NCI-H460 (cell line): ENCODE data around the gene PTPRD. TPM values are rescaled to one million over a fixed set of nuclear protein-coding genes. Genes with fewer than 3 reads are reported as not detected.

Experiments used
- DNase-seq: peaks from one replicate; pipeline ENCODE4 v3.0.0-alpha.2; 2016; ENCODE audit warnings: low read depth; ENCODE audit errors: extremely low read depth
- total RNA-seq: library from RNA; depleted of rRNA; stranded (reverse); fragments of >200 nt; shearing (Covaris generic); gene quantifications from 2 replicates; pipeline ENCODE4 v1.2.3, GENCODE V29; 2014

Gene PTPRD
- total RNA-seq, 1 experiment from 2014 or later = 45.3 TPM

DNA sequence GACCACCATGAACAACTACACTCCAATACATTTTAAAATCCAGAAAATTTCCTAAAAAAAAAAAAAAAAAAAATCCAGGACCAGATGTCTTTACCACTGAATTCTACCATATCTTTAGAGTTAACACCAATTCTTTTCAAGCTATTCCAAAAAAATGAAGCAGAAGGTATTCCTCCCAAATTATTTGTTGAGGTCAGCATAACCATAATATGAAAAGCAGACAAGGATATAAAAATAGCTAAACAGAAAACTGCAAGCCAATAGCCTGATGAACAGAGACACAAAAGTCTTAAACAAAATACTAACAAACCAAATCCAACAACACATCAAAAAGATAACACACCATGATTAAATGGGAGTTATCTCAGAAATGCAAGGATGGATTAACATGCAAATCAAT lies 695.4 kb downstream of the PTPRD start:
- no peak for DNase-seq

DNA sequence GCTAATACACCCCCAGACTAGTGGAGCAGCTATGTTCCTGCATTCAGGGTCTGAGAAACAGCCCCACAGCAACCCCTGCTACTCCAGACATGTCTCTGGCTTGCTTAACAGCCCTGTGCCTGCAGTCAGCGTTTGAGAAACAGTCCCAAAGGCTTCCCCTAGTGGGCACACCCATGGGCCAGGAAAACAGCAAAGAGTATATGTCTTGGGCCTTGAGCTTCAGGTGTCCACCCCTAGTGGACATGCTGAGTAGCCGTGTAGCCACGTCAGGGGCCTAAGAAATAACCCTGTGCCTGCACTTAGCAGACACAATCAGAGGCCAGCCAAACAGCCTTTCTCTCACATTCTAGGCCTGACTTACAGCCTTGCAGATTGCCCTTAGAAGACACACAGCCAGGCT lies 698.6 kb downstream of the PTPRD start:
- no peak for DNase-seq

DNA sequence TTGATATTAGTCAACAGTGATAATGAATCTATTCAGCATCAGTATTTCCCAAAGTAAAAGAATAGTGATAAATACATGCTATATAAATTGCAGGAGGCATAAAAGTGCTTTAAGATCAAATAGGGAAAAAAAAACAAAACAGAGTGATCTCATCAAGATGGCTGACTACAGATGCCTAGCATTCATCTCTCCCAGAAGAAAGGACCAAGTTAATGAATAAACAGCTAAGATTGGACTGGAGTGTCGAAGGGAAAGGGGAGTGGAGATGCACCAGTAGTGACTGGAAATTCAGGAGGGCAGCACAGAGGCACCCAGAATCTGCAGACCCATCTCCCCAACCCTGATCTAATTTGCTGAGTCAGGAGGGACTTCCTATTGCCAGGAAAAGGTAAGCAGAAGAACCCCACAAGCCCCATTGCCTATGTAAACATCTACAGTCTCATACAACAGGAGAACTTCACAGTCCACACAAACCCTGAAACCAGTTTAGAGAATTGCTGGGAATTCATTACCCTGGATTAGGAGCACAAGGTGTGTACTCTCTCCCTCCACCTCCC lies 699.4 kb downstream of the PTPRD start:
- DNase-seq = no peak

DNA sequence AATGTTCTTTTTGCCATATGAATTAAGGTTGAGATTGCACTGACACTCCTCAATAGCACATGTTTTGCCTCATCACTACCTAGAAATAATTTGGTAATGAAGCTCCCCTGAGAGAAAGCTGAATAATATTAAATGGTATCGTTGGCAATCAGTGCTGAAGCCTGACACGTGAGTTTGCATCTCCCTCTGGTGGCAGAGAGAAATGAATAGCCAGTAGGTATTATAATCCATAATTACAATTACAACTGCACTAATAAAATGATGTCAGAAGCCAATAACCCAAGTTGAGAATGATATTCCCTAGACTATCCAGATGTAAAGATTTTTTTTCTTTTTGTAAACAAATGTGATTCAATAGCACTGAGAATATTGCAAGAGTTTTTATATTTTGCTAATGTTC lies 700.3 kb downstream of the PTPRD start:
- DNase-seq = no peak

DNA sequence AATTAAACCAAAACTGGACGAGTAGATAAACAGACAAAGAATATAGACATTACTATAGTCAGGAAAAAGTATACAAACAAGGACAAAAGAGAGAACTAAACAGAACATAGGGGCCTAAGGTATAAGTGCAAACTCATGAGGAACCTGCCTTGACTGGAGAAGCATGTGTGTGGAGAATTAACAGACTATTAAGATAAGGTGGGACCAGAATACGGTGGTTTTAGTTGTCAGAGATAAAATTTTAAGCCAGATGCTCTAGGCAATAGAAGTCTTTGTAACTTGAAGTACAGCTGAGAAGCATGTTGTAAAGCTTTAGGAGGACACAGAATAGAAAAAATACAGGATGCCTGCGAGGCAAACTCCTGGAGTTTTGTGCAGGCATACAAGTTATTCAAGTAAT lies 707.1 kb downstream of the PTPRD start:
- no peak for DNase-seq

DNA sequence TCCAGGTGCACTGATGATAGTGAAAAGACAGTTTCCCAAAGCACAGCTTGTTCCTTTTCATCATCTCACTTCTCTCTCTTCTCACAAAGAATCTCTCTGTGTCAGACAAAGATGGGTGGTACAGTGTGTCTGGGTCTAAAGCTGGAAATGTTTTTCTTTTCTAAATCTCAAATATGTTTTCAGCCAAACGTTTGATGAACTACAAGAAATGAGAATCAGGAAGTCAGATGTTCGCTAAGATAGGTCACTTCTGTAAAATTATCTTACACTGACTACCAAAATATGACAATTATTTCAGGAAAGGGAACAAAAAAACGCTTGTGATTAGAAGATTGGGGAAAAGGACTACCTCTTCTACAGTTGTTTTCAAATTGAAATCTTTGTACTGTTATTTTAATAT lies 708.8 kb downstream of the PTPRD start:
- DNase-seq = no peak

DNA sequence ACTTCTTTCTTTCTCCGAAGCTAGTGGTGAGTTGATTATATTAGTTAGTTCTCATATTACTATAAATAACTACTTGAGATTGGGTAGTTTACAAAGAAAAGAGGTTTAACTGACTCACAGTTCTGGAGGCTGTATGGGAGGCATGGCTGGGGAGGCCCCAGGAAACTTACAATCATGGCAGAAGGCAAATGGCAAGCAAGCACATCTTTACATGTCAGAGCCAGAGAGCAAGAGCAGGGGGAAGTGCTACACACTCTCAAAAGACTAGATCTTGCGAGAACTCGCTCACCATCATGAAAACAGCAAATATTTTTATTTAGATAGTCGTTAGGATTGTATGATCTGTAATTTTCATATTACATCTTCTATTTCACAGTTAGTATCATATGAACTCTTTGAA lies 711.2 kb downstream of the PTPRD start:
- DNase-seq = no peak

DNA sequence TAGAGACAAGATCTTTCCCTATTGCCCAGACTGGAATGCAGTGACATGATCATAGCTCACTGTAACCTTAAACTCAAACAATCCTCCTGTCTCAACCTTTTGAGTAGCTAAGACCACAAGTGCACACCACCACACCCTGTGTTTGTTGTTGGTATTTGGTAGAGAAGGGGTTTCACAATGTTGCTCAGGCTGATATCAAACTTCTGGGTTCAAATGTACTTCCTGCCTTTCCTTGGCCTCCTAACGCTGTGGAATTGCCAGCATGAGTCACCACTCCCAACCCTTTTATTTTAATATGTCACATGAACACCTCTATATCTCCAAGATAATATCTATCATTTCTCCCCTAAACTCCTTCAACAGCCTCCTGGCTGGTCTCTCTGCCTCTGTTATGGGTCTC lies 719.0 kb downstream of the PTPRD start:
- no peak for DNase-seq

DNA sequence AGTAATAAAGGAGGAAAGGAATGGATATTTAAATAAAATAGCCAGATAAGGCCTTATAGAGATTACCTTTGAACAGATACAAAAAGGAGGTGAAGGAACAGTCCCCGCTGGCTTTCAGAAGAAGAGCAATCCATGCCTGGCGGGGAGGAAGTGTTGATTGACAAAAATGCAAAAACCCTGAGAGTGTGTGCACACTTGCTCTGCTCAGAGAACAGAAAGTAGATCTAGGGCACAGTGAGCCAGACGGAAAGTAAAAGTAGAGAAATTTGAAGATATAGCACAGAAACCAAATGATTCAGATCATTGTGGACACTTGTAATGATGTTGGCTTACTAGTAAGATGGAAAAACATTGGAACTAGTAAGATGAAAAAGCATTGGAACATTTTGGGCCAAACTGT lies 720.6 kb downstream of the PTPRD start:
- DNase-seq = no peak

DNA sequence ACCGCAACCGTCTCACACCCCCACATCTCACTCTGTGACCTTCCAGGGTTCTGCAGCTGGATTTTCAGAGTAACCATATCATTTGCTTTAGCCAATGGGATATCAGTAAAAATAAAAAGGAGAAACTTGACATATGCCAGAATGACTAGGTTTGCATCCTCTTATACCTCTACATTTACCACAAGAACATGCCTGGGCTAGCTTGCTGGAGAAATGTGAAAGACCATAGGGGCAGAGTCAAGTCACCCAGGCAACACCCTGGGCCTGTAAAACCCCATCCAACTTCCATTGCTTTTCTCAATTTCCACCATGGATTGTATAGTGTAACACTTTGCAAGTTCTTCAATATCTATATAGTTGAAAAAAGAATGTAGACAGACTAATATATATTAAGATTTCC lies 731.1 kb downstream of the PTPRD start:
- no peak for DNase-seq

DNA sequence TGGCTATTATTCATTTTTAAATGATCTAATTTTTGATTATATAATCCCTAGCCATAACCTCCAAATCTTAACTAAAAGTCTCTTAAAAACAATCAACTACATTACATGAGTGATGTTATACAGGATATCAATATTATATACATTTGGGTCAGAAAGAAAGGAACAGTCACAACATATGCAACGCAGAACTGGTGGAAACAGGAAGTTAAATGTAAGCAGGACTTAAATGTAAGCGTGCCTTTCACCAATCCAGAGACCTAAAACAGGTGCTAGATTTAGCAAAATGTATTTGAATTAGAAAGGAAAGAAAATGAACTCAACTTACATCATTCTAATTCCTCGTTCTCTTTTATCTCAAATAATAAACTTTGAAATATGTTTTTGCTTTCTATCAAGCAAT lies 738.5 kb downstream of the PTPRD start:
- no peak for DNase-seq

DNA sequence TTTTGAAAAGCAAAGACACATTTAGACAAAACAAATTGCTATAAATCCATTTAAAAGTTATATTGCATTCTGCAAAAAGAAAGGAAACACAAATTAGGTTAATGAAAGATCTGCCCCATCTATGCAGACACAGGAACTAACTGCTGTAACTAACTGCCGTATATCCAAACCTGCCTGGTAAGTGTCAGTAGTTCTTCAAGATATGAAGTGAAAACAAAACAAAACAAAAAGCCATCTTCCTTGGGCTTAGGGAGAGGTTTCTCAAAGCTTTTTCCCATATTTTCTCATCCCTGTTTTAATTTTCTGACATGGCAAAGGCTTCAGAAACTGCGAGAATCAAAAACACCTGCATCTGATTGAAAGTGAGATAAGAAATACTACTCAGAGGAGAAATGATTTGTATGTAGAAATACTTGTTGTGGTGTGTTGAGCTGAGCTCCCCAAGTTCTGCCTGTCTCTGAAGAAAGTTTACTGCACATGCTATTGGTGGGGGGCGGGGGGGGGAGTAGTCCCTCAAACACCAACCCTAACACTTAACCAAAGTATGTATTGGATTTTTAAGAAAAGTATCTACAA lies 750.5 kb downstream of the PTPRD start:
- no peak for DNase-seq

DNA sequence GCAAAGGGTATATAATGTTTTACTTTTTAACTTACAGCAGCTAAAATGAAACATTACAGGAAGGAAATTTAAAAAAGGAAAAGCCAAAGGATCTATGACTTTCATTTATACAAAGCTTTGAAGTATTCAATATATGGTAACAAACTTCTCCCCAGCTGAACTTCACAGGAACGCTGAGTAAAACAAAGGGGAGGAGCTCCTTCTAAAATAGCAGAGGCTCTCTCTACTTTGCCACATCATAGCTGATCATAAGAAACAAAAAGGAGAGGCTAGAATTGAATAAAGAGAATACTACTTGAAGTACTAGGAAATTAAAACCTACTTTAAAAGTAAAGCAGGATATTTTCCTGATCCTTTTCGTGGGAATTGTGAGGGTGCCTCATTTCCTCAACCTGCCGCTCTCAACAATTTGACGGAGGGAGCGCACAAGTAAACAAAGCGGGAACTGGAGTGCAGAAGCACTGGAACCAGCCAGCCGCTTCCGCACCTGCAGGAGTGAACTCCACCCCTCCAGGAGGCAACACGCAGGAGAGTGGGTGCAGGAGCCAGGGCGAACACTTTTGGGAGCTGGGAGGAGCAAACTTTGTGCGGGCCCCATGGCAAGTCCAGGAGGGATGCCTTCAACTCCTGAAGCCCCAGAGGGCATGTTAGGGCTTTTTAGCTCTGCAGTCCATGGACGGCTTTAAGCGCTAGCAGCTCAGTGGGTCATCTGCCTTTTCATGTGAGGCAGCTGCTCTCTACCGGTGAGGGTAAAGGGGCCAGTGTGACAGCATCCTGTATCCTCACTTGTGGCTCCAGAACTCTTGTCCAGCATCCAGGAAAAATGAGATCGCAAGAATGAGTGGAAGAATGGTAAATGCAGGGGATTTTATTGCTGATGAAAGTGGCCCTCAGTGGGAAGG lies 757.4 kb downstream of the PTPRD start:
- no peak for DNase-seq

DNA sequence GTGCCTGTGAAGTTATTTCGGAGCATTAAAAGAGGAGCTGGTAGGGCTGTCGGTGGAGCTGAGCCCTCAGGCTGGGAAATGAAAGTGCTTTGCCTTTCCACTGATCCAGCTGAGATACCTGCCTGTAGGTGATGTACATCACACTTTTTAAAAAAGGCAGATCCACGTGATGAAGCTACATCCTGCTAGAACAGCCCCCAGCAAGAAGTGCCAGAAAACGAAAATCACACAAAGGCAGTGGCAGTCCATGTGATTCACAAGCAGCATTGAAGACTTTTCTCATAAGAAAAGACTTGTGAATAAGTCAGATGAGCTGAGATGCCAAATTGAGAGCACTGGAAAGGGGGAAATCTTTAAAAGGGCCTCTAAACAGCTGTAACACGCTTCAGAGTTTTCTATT lies 765.1 kb downstream of the PTPRD start:
- no peak for DNase-seq

DNA sequence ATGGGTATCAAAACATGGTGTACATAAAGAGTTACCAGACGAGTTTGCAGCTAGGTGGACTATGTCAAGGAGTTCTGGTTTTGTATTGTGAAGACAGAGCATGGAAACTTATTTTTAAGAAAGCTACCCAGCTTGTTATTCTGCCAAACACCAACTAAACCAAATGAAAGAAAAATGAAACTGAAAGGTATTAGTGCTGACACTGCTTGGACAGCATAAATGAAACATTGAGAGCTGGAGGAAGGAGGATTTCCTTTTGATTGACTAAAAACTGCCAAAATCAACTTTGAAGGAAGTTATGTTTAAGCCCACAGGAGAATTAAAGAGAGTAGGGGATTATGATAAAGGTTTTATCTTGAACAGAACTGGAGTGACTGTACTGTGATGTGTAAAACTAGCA lies 766.2 kb downstream of the PTPRD start:
- DNase-seq = no peak

DNA sequence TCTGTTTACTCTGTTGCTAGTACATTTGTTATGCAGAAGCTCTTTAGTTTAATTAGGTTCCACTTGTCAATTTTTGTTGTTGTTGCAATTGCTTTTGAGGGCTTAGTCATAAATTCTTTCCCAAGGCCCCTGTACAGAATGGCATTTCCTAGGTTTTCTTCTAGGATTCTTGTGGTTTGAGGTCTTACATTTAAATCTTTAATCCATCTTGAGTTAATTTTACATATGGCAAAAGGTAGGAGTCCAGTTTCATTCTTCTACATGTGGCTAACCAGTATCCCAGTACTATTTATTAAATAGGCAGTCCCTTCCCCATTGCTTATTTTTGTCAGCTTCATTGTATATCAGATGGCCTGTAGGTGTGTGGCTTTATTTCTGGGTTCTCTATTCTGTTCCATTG lies 792.4 kb downstream of the PTPRD start:
- DNase-seq = no peak

DNA sequence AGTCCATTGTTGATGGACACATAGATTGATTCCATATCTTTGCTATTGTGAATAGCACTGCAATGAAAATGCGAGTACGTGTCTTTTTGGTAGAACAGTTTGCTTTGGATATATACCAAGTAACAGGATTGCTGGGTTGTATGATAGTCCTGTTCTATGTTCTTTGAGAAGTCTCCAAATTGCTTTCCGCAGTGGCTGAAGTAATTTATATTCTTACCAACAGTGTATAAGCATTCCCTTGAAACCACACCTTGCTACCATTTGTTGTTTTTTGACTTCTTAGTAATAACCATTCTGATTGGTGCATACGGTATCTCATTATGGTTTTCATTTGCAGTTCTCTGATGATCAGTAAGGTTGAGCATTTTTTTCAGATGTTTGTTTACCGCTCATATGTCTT lies 792.9 kb downstream of the PTPRD start:
- no peak for DNase-seq

DNA sequence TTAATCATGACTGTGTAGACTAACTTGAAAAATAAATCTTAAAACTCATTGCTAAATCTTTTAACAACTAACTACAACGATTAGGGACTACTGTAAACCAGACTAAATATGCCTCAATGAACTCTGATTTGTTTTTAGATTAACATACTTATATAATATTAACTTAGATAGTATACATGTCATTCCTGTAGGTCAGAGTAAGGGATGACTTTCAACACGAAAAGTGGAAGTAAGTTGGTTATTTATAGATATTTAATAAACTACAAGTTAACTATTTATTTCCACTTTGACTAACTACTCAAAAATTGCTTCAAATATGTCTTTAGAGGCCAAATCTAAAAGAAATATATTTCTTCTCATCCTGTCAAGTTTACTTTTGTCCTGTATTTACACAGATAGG lies 795.6 kb downstream of the PTPRD start:
- DNase-seq = no peak

DNA sequence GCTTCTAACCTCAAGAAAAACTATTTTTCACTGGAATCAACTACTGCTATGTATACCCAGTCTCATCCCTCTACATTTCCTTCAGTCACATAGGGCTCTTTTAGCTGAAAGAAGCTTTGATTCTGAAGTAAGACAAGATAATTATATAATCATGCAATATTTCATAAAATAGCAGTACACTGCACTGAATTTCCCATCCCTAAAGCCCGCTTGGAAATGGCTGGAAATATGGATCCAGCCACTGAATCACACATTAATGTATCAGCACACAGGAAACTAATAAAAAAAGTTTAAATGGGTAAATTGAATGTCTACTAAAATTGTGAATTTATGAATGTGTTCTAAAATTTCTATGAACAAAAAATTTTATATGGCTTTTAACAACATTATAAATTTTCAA lies 808.7 kb downstream of the PTPRD start:
- DNase-seq = no peak

DNA sequence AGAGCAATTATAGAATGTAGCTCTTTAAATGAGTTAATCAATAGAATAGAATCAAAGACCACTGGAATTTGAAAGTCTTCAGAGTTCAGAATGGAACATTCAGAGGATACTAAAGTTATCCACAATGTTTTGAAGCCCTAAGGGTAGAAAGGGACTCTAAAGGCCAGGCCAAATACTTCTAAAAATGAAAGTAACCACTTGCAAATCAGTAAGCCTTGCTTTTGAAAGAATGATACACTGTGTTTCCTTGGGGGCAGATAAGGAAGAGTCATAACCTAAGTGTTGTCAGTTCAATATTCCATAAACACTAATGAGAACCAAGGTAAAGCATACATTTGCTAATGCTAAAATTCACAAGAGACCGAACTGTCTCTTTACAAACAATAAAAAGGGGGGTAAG lies 813.5 kb downstream of the PTPRD start:
- DNase-seq = no peak

DNA sequence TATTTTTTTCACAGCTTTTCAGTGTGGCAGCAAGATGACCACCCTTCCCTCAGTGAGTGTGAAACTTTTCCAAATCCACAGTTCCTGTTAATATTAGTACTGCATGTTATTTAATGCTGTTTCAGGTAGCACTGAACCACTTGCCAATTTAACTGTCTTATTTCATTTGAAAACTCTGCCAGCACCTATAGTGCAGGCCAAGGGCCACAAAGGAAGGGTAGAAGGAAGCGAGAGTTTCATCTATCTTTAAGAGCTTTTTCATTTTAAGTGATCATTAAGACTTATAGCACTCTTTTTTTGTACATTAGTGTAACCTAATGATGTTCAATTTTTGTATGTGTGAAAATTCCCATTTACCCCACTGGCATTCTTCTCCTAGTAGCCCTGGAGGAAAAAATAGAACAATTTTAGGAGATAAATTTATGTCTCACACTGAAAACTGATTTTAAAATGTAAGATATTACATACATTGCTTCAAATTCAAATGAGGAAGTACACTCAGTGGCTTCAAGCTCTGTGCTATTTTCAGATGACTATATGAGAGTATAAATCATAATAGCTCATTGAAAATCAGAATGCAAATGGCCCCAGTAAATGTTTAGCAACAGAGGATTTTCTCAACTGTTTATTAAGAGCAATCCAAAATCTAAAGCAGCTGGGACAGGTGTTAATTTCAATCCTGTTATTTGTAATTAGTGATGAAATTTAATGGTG lies 820.5 kb downstream of the PTPRD start:
- no peak for DNase-seq

DNA sequence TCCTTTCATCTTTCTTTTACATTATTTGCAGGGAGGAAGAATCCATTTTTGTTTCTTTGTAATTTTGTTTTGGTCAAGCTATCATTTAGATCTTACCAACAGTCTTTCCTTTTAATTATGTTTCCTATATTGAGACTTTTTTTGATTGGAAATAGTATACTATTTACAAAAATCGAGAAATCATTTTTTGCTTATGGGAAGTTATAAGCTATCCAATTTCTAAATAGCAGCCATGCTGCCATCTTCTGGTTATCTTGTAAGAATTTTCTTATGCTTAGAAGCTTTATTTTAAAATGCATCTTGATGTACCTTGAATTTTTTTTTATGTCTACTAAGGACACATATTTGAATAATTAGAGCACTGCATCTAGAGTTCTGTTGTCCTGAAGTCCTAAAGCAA lies 821.2 kb downstream of the PTPRD start:
- peak; percentile 3 for DNase-seq
